Measurements from ENCODE around the gene TOE1.

GRCh38 chr1:45297666-45298356 lies 42.2 kb upstream of the TOE1 start:
- no peak for TF ChIP-seq POLR2A (IDR thresholded peaks at IDR 0.05; ENCODE audit: low read depth, low read length)
- TF ChIP-seq POLR2AphosphoS5 (IDR thresholded peaks at IDR 0.05; ENCODE audit: low read depth, low read length), result no peak
